ENCODE measurements around the gene IDI1. TPM values are rescaled to one million over a fixed set of nuclear protein-coding genes. Genes with fewer than 3 reads are reported as not detected.

Gene IDI1
- total RNA-seq, 4 donors from 2014 or later, result 39.0 to 67.2 (median 41.5) TPM

GRCh38 chr10:1029838-1030237 is 19.1 kb downstream of the IDI1 start:
- Histone ChIP-seq H3K27me3 (no peaks in the 10 kb centered on the region), H3K27ac (no peak overlapping the region), H3K4me1 (no peaks in the 10 kb centered on the region), H3K36me3 (no peaks in the 10 kb centered on the region), H3K4me3 (replicated peaks in 1 of 3) (no peak overlapping the region), H3K9me3 (no peaks in the 10 kb centered on the region)
- no peak for TF ChIP-seq POLR2A (IDR thresholded peaks at IDR 0.05)
- no peak for TF ChIP-seq CTCF (IDR thresholded peaks at IDR 0.05)
- WGBS, 2 donors, result 96% methylated on average over 7 of the region's 7 CpGs
- DNase-seq, result no peak
- intact Hi-C loops (cut with DNase I), result no loop called here

GRCh38 chr10:1026578-1026977 is 22.3 kb downstream of the IDI1 start:
- H3K9me3 ChIP-seq, result no peaks in the 10 kb centered on the region
- H3K36me3 ChIP-seq, result no peaks in the 10 kb centered on the region
- H3K4me3 ChIP-seq (replicated peaks in 1 of 3), result no peak overlapping the region
- intact Hi-C loops (cut with DNase I), result no loop called here
- no peak for TF ChIP-seq CTCF (IDR thresholded peaks at IDR 0.05)
- no peak for TF ChIP-seq POLR2A (IDR thresholded peaks at IDR 0.05)
- H3K27ac ChIP-seq, result no peak overlapping the region
- 91 to 94% methylated on average over 6 of the region's 6 CpGs for WGBS, 2 donors
- no peaks in the 10 kb centered on the region for H3K4me1 ChIP-seq
- H3K27me3 ChIP-seq, result no peaks in the 10 kb centered on the region
- DNase-seq, result no peak

GRCh38 chr10:1025683-1026082 is 23.2 kb downstream of the IDI1 start, which contains the start of gene IDI2:
IDI2 (minus strand) TSS chr10:1025859; CDS start chr10:1024723, 1,136 bp downstream.
- no peak for DNase-seq
- Histone ChIP-seq H3K36me3 (no peaks in the 10 kb centered on the region), H3K4me3 (replicated peaks in 1 of 3) (no peak within 1 kb of the TSS), H3K4me1 (no peaks in the 10 kb centered on the region), H3K27ac (no peak within 1 kb of the TSS), H3K9me3 (no peaks in the 10 kb centered on the region), H3K27me3 (no peaks in the 10 kb centered on the region)
- intact Hi-C loops (cut with DNase I), result no loop called here
- TF ChIP-seq POLR2A (IDR thresholded peaks at IDR 0.05) (no peak), CTCF (IDR thresholded peaks at IDR 0.05) (no peak)
- 76 to 91% methylated on average over 1 of the region's 1 CpG for WGBS, 2 donors

- intact Hi-C loops (cut with DNase I), result no loop called here
Measured at GRCh38 chr10:1024103-1024502, 24.8 kb downstream of the IDI1 start.

GRCh38 chr10:1022413-1022812 is 26.5 kb downstream of the IDI1 start:
- DNase-seq, result no peak
- no peaks in the 10 kb centered on the region for H3K27me3 ChIP-seq
- WGBS, 2 donors, result 69% methylated on average over 12 of the region's 12 CpGs
- peaks cover 9 to 16% of the 10 kb centered on the region in 2 donors for H3K36me3 ChIP-seq
- TF ChIP-seq POLR2A (IDR thresholded peaks at IDR 0.05) (no peak), CTCF (IDR thresholded peaks at IDR 0.05) (no peak)
- H3K4me3 ChIP-seq (replicated peaks in 1 of 3), result no peak overlapping the region
- H3K9me3 ChIP-seq, result no peaks in the 10 kb centered on the region
- H3K27ac ChIP-seq, result no peak overlapping the region
- no peaks in the 10 kb centered on the region for H3K4me1 ChIP-seq
- intact Hi-C loops (cut with DNase I), result no loop called here

More at GRCh38 chr10:1024103-1024502, 24.8 kb downstream of the IDI1 start:
- Histone ChIP-seq H3K27me3 (no peaks in the 10 kb centered on the region), H3K4me1 (no peaks in the 10 kb centered on the region), H3K27ac (no peak overlapping the region), H3K4me3 (replicated peaks in 1 of 3) (no peak overlapping the region), H3K36me3 (peaks cover 0 to 6% of the 10 kb centered on the region in 2 donors), H3K9me3 (no peaks in the 10 kb centered on the region)
- no peak for TF ChIP-seq CTCF (IDR thresholded peaks at IDR 0.05)
- no peak for DNase-seq
- WGBS, 2 donors, result 88 to 91% methylated on average over 12 of the region's 12 CpGs
